ENCODE measurements around the gene TNFRSF9. TPM values are rescaled to one million over a fixed set of nuclear protein-coding genes. Genes with fewer than 3 reads are reported as not detected.

TNFRSF9 gene
- total and polyA plus RNA-seq, 9 of the 15 experiments (the other 6 are each of a cell fraction or from before 2014, with no cell fraction given): 0.04 to 0.29 (median 0.08) TPM; not detected in 1

- TF ChIP-seq RBM25 (IDR thresholded peaks at IDR 0.05; ENCODE audit: low read depth, low read length, severe bottlenecking): no peak
- TF ChIP-seq JUN (IDR thresholded peaks at IDR 0.05; ENCODE audit: borderline replicate concordance, low read depth, low read length): peak; percentile 87; the same call in 1 of the 2 replicates
- no peak for TF ChIP-seq JUN (CRISPR knock-in tag; IDR thresholded peaks at IDR 0.05; ENCODE audit: borderline replicate concordance)
- no peak for TF ChIP-seq CREB5 (CRISPR knock-in tag; IDR thresholded peaks at IDR 0.05)
- TF ChIP-seq TGIF2 (CRISPR knock-in tag; IDR thresholded peaks at IDR 0.05): no peak
- TF ChIP-seq ZNF274 (IDR thresholded peaks at IDR 0.05; ENCODE audit: borderline replicate concordance, low read depth, low read length): no peak
- no peak for TF ChIP-seq ZNF398 (CRISPR knock-in tag; IDR thresholded peaks at IDR 0.05)
- no peak for TF ChIP-seq HDAC2 (IDR thresholded peaks at IDR 0.05)
- TF ChIP-seq FUS (optimal IDR thresholded peaks at IDR 0.05; ENCODE audit: low read depth, low read length): no peak
- TF ChIP-seq KLF1 (tag; IDR thresholded peaks at IDR 0.05): no peak
- no peak for TF ChIP-seq ZNF511 (CRISPR knock-in tag; IDR thresholded peaks at IDR 0.05)
- TF ChIP-seq SP2 (IDR thresholded peaks at IDR 0.05; ENCODE audit: extremely low read depth, low read depth, low read length, poor library complexity, severe bottlenecking): no peak
- no peak for TF ChIP-seq TAF1 (IDR thresholded peaks at IDR 0.05; ENCODE audit: control insufficient read depth, extremely low read depth, insufficient read depth, low read length, severe bottlenecking)
- TF ChIP-seq E2F3 (CRISPR knock-in tag; IDR thresholded peaks at IDR 0.05): no peak
- no peak for TF ChIP-seq POLR3G (IDR thresholded peaks at IDR 0.05; ENCODE audit: extremely low read depth, insufficient read length, insufficient replicate concordance)
- no peak for TF ChIP-seq POLR3A (IDR thresholded peaks at IDR 0.05; ENCODE audit: borderline replicate concordance, extremely low read depth, insufficient read depth, insufficient read length)
- TF ChIP-seq NFE2L1 (tag; IDR thresholded peaks at IDR 0.05; ENCODE audit: borderline replicate concordance, low read depth): no peak
- TF ChIP-seq RAD21 (CRISPR knock-in tag; conservative IDR thresholded peaks at IDR 0.05 in 1 of 2, IDR thresholded peaks at IDR 0.05 in 1 of 2): no peak
- TF ChIP-seq HSF4 (CRISPR knock-in tag; IDR thresholded peaks at IDR 0.05; ENCODE audit: borderline replicate concordance): no peak
- no peak for TF ChIP-seq ZNF408 (CRISPR knock-in tag; IDR thresholded peaks at IDR 0.05; ENCODE audit: low read depth)
- TF ChIP-seq TRIM25 (IDR thresholded peaks at IDR 0.05; ENCODE audit: borderline replicate concordance): no peak
- peak; percentile 41; the same call in 1 of the 2 replicates for TF ChIP-seq SMARCA4 (IDR thresholded peaks at IDR 0.05)
These were observed at the start of gene TNFRSF9 (continued) for GRCh38 chr1:7940745-7941436.

Measured in K562 (cell line).